ENCODE data around the gene RNF169. TPM values are rescaled to one million over a fixed set of nuclear protein-coding genes. Genes with fewer than 3 reads are reported as not detected.

RNF169 gene
- total RNA-seq, 1 experiment from 2014 or later: 47.0 TPM

DNA sequence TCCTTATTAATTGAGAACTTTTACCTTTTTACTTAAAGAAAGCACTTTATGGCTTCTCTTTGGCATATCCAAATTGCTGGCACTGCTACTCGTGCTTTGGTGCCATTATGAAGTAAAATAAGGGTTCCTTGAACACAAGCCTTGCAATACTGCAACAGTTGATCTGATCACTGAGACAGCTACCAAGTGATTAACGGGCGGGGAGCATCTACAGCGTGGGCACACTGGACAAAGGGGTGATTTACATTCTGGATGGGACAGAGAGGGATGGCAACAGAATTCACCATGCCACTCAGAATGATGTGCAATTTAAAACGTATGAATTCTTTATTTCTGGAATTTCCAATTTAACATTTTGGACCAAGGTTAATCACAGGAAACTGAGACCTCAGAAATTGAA lies 25.1 kb upstream of the RNF169 start:
- no peak for DNase-seq
- Histone ChIP-seq H3K36me3 (ENCODE audit: insufficient read depth, low read length) (no peaks in the 10 kb centered on the region), H3K4me1 (ENCODE audit: low read length) (no peaks in the 10 kb centered on the region), H3K9me2 (replicated peaks; ENCODE audit: insufficient read depth, low read length) (no peaks in the 10 kb centered on the region), H4K20me1 (ENCODE audit: insufficient read depth, low read depth, low read length) (no peaks in the 10 kb centered on the region), H3K9me3 (ENCODE audit: low read length) (no peaks in the 10 kb centered on the region), H3K4me3 (ENCODE audit: low read length) (no peak overlapping the region), H3K27me3 (ENCODE audit: low read length) (no peaks in the 10 kb centered on the region), H2AFZ (ENCODE audit: low read length) (no peak overlapping the region), H3K4me2 (ENCODE audit: low read depth, low read length, poor library complexity, severe bottlenecking) (no peak overlapping the region), H3K79me2 (ENCODE audit: low read length) (no peaks in the 10 kb centered on the region), H3K27ac (ENCODE audit: low read length) (no peak overlapping the region), H3K9ac (ENCODE audit: low read length) (no peak overlapping the region)

DNA sequence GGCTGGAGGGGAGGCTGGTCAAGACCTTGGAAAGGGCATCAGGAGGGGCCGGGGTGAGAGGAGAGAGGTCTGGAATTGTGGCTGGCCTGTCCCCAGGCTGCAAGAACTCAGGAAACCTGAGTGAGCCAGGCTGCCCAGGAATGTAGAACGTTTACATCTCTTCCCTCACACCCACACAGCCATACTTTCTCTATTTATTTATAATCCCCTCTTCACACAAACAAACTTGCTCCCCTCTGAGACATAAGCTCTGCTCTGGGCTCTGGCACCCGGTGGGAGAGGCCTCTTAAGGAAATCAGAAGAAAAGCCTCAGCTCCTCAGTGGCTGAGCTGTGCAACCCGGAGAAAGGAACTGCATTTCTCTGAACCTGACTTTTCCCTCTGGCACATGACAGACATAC lies 22.9 kb upstream of the RNF169 start:
- Histone ChIP-seq H3K36me3 (ENCODE audit: insufficient read depth, low read length) (no peaks in the 10 kb centered on the region), H3K4me1 (ENCODE audit: low read length) (no peaks in the 10 kb centered on the region), H3K27ac (ENCODE audit: low read length) (no peak overlapping the region), H2AFZ (ENCODE audit: low read length) (no peak overlapping the region), H3K9ac (ENCODE audit: low read length) (no peak overlapping the region), H3K4me2 (ENCODE audit: low read depth, low read length, poor library complexity, severe bottlenecking) (no peak overlapping the region), H3K9me3 (ENCODE audit: low read length) (no peaks in the 10 kb centered on the region), H3K79me2 (ENCODE audit: low read length) (no peaks in the 10 kb centered on the region), H4K20me1 (ENCODE audit: insufficient read depth, low read depth, low read length) (no peaks in the 10 kb centered on the region), H3K4me3 (ENCODE audit: low read length) (no peak overlapping the region), H3K27me3 (ENCODE audit: low read length) (no peaks in the 10 kb centered on the region), H3K9me2 (replicated peaks; ENCODE audit: insufficient read depth, low read length) (no peaks in the 10 kb centered on the region)
- no peak for DNase-seq

DNA sequence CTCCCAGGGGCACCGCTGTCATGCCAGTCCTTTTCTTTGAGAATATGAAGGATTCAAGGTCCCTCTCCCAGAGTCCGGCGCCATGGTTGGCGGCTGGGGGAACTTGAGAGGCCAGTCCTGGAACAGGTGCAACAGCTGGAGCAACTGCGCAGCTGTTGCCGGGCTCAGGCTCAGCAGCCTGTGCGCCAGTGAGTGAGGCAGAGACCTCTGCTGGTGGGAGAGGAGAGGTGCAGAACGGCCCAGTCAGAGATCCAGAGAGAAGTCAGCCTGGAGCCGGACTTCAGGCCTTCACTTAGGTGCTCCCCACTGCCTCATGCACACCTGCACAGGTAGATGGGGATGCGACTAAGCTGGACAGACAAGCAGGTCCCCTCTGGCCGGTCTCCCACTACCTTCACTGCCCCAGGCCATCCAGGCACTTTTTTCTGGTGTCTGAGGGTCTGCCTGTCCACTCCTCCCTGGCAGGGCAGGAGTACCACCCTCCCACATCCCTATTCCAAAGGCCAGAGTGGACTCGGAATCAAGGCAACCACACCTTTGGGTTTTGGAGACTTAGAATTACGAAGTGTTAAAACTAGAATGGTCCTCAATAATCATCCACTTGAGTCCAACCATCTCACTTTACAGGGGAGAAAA lies 22.0 kb upstream of the RNF169 start:
- Histone ChIP-seq H3K79me2 (ENCODE audit: low read length) (no peaks in the 10 kb centered on the region), H3K9me2 (replicated peaks; ENCODE audit: insufficient read depth, low read length) (no peaks in the 10 kb centered on the region), H3K9me3 (ENCODE audit: low read length) (no peaks in the 10 kb centered on the region), H4K20me1 (ENCODE audit: insufficient read depth, low read depth, low read length) (no peaks in the 10 kb centered on the region), H3K4me2 (ENCODE audit: low read depth, low read length, poor library complexity, severe bottlenecking) (no peak overlapping the region), H2AFZ (ENCODE audit: low read length) (no peak overlapping the region), H3K4me1 (ENCODE audit: low read length) (no peaks in the 10 kb centered on the region), H3K36me3 (ENCODE audit: insufficient read depth, low read length) (no peaks in the 10 kb centered on the region), H3K9ac (ENCODE audit: low read length) (no peak overlapping the region), H3K27me3 (ENCODE audit: low read length) (no peaks in the 10 kb centered on the region), H3K27ac (ENCODE audit: low read length) (no peak overlapping the region), H3K4me3 (ENCODE audit: low read length) (no peak overlapping the region)
- DNase-seq: peak; percentile 84

DNA sequence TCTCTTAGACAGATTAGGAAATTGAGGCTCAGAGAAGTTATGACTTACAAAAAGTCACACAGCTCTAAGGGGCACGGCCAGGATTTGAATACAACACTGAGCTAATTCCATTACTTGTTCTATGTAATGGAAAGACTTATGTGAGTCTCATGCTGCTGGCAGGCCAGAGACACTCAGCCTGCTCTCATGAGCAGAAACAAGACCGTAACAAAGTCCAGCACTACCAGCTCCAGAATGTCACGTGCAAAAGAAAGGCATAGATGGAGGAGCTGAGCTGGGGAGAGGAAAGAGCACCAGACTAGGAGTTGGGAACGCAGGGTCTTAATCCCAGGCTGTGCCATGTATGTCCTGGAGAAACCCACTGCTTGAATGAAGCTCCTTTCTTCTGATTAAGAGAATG lies 19.3 kb upstream of the RNF169 start:
- DNase-seq: no peak
- no peak overlapping the region for H3K9ac ChIP-seq (ENCODE audit: low read length)
- H3K9me3 ChIP-seq (ENCODE audit: low read length): no peaks in the 10 kb centered on the region
- no peaks in the 10 kb centered on the region for H3K27me3 ChIP-seq (ENCODE audit: low read length)
- no peak overlapping the region for H3K4me2 ChIP-seq (ENCODE audit: low read depth, low read length, poor library complexity, severe bottlenecking)
- no peaks in the 10 kb centered on the region for H3K36me3 ChIP-seq (ENCODE audit: insufficient read depth, low read length)
- H3K27ac ChIP-seq (ENCODE audit: low read length): no peak overlapping the region
- no peaks in the 10 kb centered on the region for H4K20me1 ChIP-seq (ENCODE audit: insufficient read depth, low read depth, low read length)
- no peak overlapping the region for H2AFZ ChIP-seq (ENCODE audit: low read length)
- no peak overlapping the region for H3K4me3 ChIP-seq (ENCODE audit: low read length)
- H3K4me1 ChIP-seq (ENCODE audit: low read length): no peaks in the 10 kb centered on the region
- H3K9me2 ChIP-seq (replicated peaks; ENCODE audit: insufficient read depth, low read length): no peaks in the 10 kb centered on the region
- H3K79me2 ChIP-seq (ENCODE audit: low read length): no peaks in the 10 kb centered on the region

DNA sequence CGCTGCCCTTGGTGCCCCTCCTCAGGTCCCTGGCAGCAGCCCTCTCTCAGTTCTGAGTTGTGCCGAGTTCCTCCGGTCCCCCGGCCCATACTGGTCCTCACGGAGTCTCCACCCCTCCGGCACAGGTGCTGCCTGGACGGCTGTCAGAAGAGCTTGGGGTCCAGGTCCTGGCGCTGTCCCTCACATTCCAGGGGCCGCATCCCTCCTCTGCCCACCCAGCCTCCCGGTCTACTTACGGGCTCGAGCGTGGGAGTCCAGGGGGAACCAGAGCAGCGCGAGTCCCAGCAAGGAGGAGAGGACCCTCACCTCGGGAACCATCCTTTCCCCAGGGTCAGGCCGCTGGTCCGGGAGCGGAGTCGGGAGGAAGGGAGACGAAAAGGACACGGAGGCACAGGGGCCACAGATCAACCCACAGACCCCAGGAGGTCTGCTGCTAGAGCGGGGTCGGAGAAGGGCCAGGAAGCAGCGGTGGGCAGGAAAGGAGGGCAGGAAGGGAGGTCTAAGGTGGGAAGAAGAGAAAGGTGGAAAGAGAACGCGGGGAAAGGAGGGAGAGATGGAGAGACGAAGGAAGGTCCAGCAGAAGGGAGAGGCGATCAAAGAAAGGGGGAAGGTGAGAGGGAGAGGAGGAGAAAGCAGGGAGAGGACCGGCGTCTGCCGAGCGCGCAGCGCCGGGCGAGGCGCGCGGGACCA lies 17.9 kb upstream of the RNF169 start:
- H2AFZ ChIP-seq (ENCODE audit: low read length): no peak overlapping the region
- no peak overlapping the region for H3K27ac ChIP-seq (ENCODE audit: low read length)
- H3K27me3 ChIP-seq (ENCODE audit: low read length): no peaks in the 10 kb centered on the region
- no peaks in the 10 kb centered on the region for H3K9me2 ChIP-seq (replicated peaks; ENCODE audit: insufficient read depth, low read length)
- no peak overlapping the region for H3K4me3 ChIP-seq (ENCODE audit: low read length)
- DNase-seq: no peak
- no peak overlapping the region for H3K9ac ChIP-seq (ENCODE audit: low read length)
- no peaks in the 10 kb centered on the region for H4K20me1 ChIP-seq (ENCODE audit: insufficient read depth, low read depth, low read length)
- no peaks in the 10 kb centered on the region for H3K36me3 ChIP-seq (ENCODE audit: insufficient read depth, low read length)
- no peaks in the 10 kb centered on the region for H3K4me1 ChIP-seq (ENCODE audit: low read length)
- no peaks in the 10 kb centered on the region for H3K79me2 ChIP-seq (ENCODE audit: low read length)
- no peak overlapping the region for H3K4me2 ChIP-seq (ENCODE audit: low read depth, low read length, poor library complexity, severe bottlenecking)
- no peaks in the 10 kb centered on the region for H3K9me3 ChIP-seq (ENCODE audit: low read length)

DNA sequence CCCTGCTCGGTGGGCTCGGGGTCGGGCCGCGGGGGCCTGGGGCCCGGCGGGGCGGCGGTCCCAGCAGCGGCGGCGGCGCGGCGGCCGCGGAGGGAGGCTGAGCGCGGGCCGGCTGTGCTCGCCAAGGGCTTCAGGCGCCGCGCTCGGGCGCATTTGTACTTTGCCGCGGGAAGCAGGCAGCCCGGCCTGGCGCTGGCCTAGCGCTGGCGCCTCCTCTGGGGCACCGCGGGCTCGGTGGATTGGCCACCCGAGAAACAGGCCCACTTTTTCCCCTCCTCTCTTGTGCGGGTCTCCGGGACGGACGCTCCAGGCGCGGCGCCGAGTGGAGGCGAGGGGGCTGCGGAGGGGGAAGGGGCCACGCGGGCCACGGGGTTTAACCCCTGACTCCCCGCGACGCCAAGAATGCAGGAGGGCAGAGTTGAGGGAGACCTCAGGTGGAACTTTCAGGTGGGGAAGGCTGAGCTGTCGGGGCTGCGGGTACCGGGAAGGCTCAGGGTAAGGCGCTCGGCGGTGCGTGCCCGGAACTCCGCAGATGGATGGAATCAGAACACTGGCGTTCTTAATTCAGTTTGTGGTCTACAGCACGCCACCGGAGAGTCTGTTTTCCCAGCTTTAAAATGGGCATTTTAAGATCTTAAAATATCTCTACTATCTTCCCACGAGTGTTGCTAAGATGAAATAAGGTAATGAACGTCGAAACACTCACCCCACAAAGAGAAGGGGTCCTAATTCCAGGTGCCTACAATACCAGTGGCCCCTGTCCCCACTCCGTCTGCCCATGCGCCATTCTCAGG lies 17.2 kb upstream of the RNF169 start, which contains the start of gene CHRDL2:
CHRDL2 (minus strand) TSS at position 126 of the 794 bp plus-strand sequence. CDS start 538 bp downstream, outside the sequence.
- no peak for DNase-seq
- Histone ChIP-seq H4K20me1 (ENCODE audit: insufficient read depth, low read depth, low read length) (no peaks in the 10 kb centered on the region), H3K9ac (ENCODE audit: low read length) (no peak within 1 kb of the TSS), H3K27ac (ENCODE audit: low read length) (no peak within 1 kb of the TSS), H3K36me3 (ENCODE audit: insufficient read depth, low read length) (no peaks in the 10 kb centered on the region), H2AFZ (ENCODE audit: low read length) (no peak within 1 kb of the TSS), H3K4me1 (ENCODE audit: low read length) (no peaks in the 10 kb centered on the region), H3K9me3 (ENCODE audit: low read length) (no peaks in the 10 kb centered on the region), H3K4me3 (ENCODE audit: low read length) (no peak within 1 kb of the TSS), H3K4me2 (ENCODE audit: low read depth, low read length, poor library complexity, severe bottlenecking) (no peak within 1 kb of the TSS), H3K9me2 (replicated peaks; ENCODE audit: insufficient read depth, low read length) (no peaks in the 10 kb centered on the region), H3K27me3 (ENCODE audit: low read length) (no peaks in the 10 kb centered on the region), H3K79me2 (ENCODE audit: low read length) (no peaks in the 10 kb centered on the region)

DNA sequence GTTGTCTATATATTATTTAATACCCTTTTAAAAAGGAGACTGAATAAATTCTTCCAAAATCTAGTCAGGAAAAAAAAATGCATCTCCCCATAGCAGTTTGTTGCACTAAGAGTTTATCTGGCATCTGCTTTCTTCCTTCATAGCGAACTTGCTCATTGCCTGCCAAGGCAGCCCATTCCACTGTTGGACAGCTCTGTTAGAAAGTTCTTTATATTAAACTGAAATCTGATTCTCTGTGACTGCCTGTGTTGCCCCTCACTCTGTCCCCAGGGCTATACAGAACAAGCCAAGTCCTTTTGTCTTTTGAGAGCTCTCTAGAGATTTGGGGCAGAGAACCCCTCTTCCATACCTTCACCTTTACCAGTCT lies 14.1 kb upstream of the RNF169 start:
- no peaks in the 10 kb centered on the region for H3K4me1 ChIP-seq (ENCODE audit: low read length)
- no peaks in the 10 kb centered on the region for H3K27me3 ChIP-seq (ENCODE audit: low read length)
- no peak overlapping the region for H3K9ac ChIP-seq (ENCODE audit: low read length)
- H3K9me3 ChIP-seq (ENCODE audit: low read length): no peaks in the 10 kb centered on the region
- no peak overlapping the region for H2AFZ ChIP-seq (ENCODE audit: low read length)
- H3K36me3 ChIP-seq (ENCODE audit: insufficient read depth, low read length): no peaks in the 10 kb centered on the region
- no peak for DNase-seq
- no peaks in the 10 kb centered on the region for H3K9me2 ChIP-seq (replicated peaks; ENCODE audit: insufficient read depth, low read length)
- no peak overlapping the region for H3K4me2 ChIP-seq (ENCODE audit: low read depth, low read length, poor library complexity, severe bottlenecking)
- H3K27ac ChIP-seq (ENCODE audit: low read length): no peak overlapping the region
- H3K4me3 ChIP-seq (ENCODE audit: low read length): no peak overlapping the region
- H3K79me2 ChIP-seq (ENCODE audit: low read length): no peaks in the 10 kb centered on the region
- no peaks in the 10 kb centered on the region for H4K20me1 ChIP-seq (ENCODE audit: insufficient read depth, low read depth, low read length)

DNA sequence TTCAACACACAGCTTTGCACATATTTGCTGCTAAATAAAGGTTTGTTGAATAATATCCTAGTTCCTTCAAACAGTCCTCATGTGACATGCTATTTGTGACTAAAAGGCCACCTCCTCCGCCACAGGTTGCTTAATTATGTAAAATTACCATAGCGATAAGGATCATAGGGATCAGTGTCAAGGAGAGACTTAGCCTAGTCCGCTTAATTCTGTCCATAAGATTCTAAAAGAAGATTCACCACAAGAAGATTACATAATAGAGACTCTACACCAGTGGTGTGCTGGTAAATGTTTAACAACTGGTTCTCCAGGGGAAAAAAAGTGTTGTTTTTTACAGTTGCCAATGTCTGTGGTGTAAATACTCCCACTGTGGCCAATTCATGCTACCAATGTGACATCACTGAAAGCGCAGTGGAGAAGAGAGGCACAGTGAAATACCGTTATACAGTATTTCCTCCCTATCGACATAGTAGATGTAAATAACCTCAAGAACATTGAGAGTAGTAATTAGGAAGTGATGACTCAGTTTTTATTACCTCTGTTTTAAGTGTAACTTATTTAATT lies 13.2 kb upstream of the RNF169 start:
- no peaks in the 10 kb centered on the region for H3K9me2 ChIP-seq (replicated peaks; ENCODE audit: insufficient read depth, low read length)
- no peak overlapping the region for H3K27ac ChIP-seq (ENCODE audit: low read length)
- H3K4me1 ChIP-seq (ENCODE audit: low read length): no peaks in the 10 kb centered on the region
- H2AFZ ChIP-seq (ENCODE audit: low read length): no peak overlapping the region
- H3K4me2 ChIP-seq (ENCODE audit: low read depth, low read length, poor library complexity, severe bottlenecking): no peak overlapping the region
- no peaks in the 10 kb centered on the region for H3K27me3 ChIP-seq (ENCODE audit: low read length)
- no peak for DNase-seq
- no peaks in the 10 kb centered on the region for H4K20me1 ChIP-seq (ENCODE audit: insufficient read depth, low read depth, low read length)
- H3K9ac ChIP-seq (ENCODE audit: low read length): no peak overlapping the region
- H3K9me3 ChIP-seq (ENCODE audit: low read length): no peaks in the 10 kb centered on the region
- H3K4me3 ChIP-seq (ENCODE audit: low read length): no peak overlapping the region
- no peaks in the 10 kb centered on the region for H3K79me2 ChIP-seq (ENCODE audit: low read length)
- H3K36me3 ChIP-seq (ENCODE audit: insufficient read depth, low read length): no peaks in the 10 kb centered on the region
